ENCODE results near the gene LRP2BP. TPM values are rescaled to one million over a fixed set of nuclear protein-coding genes. Genes with fewer than 3 reads are reported as not detected.
A peak's percentile ranks its signal among the peaks of the same experiment; 100 is the strongest.

Gene LRP2BP
- total RNA-seq, 1 donor from 2014 or later, result 0.53 TPM

GRCh38 chr4:185361872-185362271 is 33.9 kb downstream of the LRP2BP start:
- no peak for FAIRE-seq

GRCh38 chr4:185359767-185360446 is 35.8 kb downstream of the LRP2BP start:
- no peaks in the 10 kb centered on the region for H3K27me3 ChIP-seq (ENCODE audit: control insufficient read depth, insufficient read depth, low read length)
- TF ChIP-seq CTCF (IDR thresholded peaks at IDR 0.05; ENCODE audit: insufficient read depth, low read length, severe bottlenecking), result no peak
- no peak overlapping the region for H3K4me3 ChIP-seq (ENCODE audit: low read depth, low read length)
- DNase-seq (ENCODE audit: low read depth), result peak; percentile 12
- FAIRE-seq, result no peak
- H3K36me3 ChIP-seq (ENCODE audit: control insufficient read depth, insufficient read depth, low read length), result no peaks in the 10 kb centered on the region

More at GRCh38 chr4:185361872-185362271, 33.9 kb downstream of the LRP2BP start:
- no peak for DNase-seq (ENCODE audit: low read depth)
- no peak overlapping the region for H3K4me3 ChIP-seq (ENCODE audit: low read depth, low read length)
- no peaks in the 10 kb centered on the region for H3K27me3 ChIP-seq (ENCODE audit: control insufficient read depth, insufficient read depth, low read length)
- no peaks in the 10 kb centered on the region for H3K36me3 ChIP-seq (ENCODE audit: control insufficient read depth, insufficient read depth, low read length)
- no peak for TF ChIP-seq CTCF (IDR thresholded peaks at IDR 0.05; ENCODE audit: insufficient read depth, low read length, severe bottlenecking)

- Histone ChIP-seq H3K4me3 (ENCODE audit: low read depth, low read length) (no peak overlapping the region), H3K36me3 (ENCODE audit: control insufficient read depth, insufficient read depth, low read length) (no peaks in the 10 kb centered on the region), H3K27me3 (ENCODE audit: control insufficient read depth, insufficient read depth, low read length) (no peaks in the 10 kb centered on the region)
- FAIRE-seq (no peak), DNase-seq (ENCODE audit: low read depth) (no peak)
- no peak for TF ChIP-seq CTCF (IDR thresholded peaks at IDR 0.05; ENCODE audit: insufficient read depth, low read length, severe bottlenecking)
Observed at GRCh38 chr4:185358959-185359358, 36.8 kb downstream of the LRP2BP start.

- H3K4me3 ChIP-seq (ENCODE audit: low read depth, low read length), result no peak overlapping the region
- no peak for FAIRE-seq
- DNase-seq (ENCODE audit: low read depth), result peak; percentile 56
- no peaks in the 10 kb centered on the region for H3K27me3 ChIP-seq (ENCODE audit: control insufficient read depth, insufficient read depth, low read length)
- no peaks in the 10 kb centered on the region for H3K36me3 ChIP-seq (ENCODE audit: control insufficient read depth, insufficient read depth, low read length)
- TF ChIP-seq CTCF (IDR thresholded peaks at IDR 0.05; ENCODE audit: insufficient read depth, low read length, severe bottlenecking), result no peak
Observed at GRCh38 chr4:185358514-185358913, 37.2 kb downstream of the LRP2BP start.

- H3K36me3 ChIP-seq (ENCODE audit: control insufficient read depth, insufficient read depth, low read length), result no peaks in the 10 kb centered on the region
- no peak for DNase-seq (ENCODE audit: low read depth)
- H3K4me3 ChIP-seq (ENCODE audit: low read depth, low read length), result no peak overlapping the region
- FAIRE-seq, result no peak
- no peak for TF ChIP-seq CTCF (IDR thresholded peaks at IDR 0.05; ENCODE audit: insufficient read depth, low read length, severe bottlenecking)
- H3K27me3 ChIP-seq (ENCODE audit: control insufficient read depth, insufficient read depth, low read length), result no peaks in the 10 kb centered on the region
Observed at GRCh38 chr4:185357733-185358440, 37.8 kb downstream of the LRP2BP start.

Data from bronchial epithelial cell (primary cell).